Fibroblast of villous mesenchyme (primary cell): Measurements from ENCODE around the gene RYR1. TPM values are rescaled to one million over a fixed set of nuclear protein-coding genes. Genes with fewer than 3 reads are reported as not detected.

Experiments
- DNase-seq: peaks from one replicate; pipeline ENCODE4 v3.0.0-alpha.2; 2010; ENCODE audit warnings: low read depth
- H3K4me3 ChIP-seq: 2 replicates; pipeline ENCODE4 v1.5.1; 2011; ENCODE audit warnings: low read depth, mild to moderate bottlenecking, low read length
- CTCF ChIP-seq: IDR thresholded peaks from 2 replicates; pipeline ENCODE4 v1.5.1; 2012; ENCODE audit warnings: low read depth, mild to moderate bottlenecking, low read length; ENCODE audit not compliant: insufficient read depth
- total RNA-seq: library from RNA; depleted of rRNA; stranded (reverse); fragments of >200 nt; gene quantifications from 2 replicates; pipeline ENCODE4 v1.2.3, GENCODE V29; 2012

Gene RYR1
- total RNA-seq, 1 donor: under 0.01 TPM

GRCh38 chr19:38391911-38392464 is 41.5 kb upstream of the RYR1 start:
- no peak for TF ChIP-seq CTCF
- no peak for DNase-seq
- H3K4me3 ChIP-seq: no peak overlapping the region

GRCh38 chr19:38392707-38393308 is 40.7 kb upstream of the RYR1 start:
- DNase-seq: no peak
- no peak overlapping the region for H3K4me3 ChIP-seq
- TF ChIP-seq CTCF: no peak

- peak; percentile 32 for DNase-seq
- H3K4me3 ChIP-seq: no peak overlapping the region
- TF ChIP-seq CTCF: no peak
Measured at GRCh38 chr19:38394488-38394887, 39.0 kb upstream of the RYR1 start.

GRCh38 chr19:38395381-38396114 is 37.9 kb upstream of the RYR1 start:
- no peak overlapping the region for H3K4me3 ChIP-seq
- TF ChIP-seq CTCF: no peak
- DNase-seq: no peak

GRCh38 chr19:38399081-38399480 is 34.4 kb upstream of the RYR1 start:
- TF ChIP-seq CTCF: no peak
- DNase-seq: no peak
- H3K4me3 ChIP-seq: no peak overlapping the region

- TF ChIP-seq CTCF: no peak
- no peak overlapping the region for H3K4me3 ChIP-seq
- no peak for DNase-seq
Measured at GRCh38 chr19:38399537-38399936, 34.0 kb upstream of the RYR1 start.
